Uterus (tissue), 2 donors: ENCODE data around the gene LRRC59.

Source experiments
- CTCF ChIP-seq, 4 experiments: fragments of 200-600 bp in 2 of 4; fragments of 450-650 bp in 2 of 4; sonication (generic) in 2 of 4; IDR thresholded peaks; one replicate each; pipeline ENCODE4 v1.5.1; 2016 to 2019; ENCODE audit warnings: antibody characterized with exemption in 4 of 4, mild to moderate bottlenecking in 2 of 4, moderate library complexity in 1 of 4
- POLR2A ChIP-seq, 2 donors: fragments of 450-650 bp; IDR thresholded peaks; one replicate each; pipeline ENCODE4 v1.6.1; 2016; ENCODE audit warnings: antibody characterized with exemption in 2 of 2, mild to moderate bottlenecking in 1 of 2, moderate library complexity in 1 of 2

- TF ChIP-seq POLR2A (IDR thresholded peaks at IDR 0.05) (no peak), CTCF (IDR thresholded peaks at IDR 0.05) (no peak)
Observed at GRCh38 chr17:50349243-50349600, 48.1 kb downstream of the LRRC59 start.
